SK-N-SH (cell line): ENCODE results near the gene GABRG3. TPM values are rescaled to one million over a fixed set of nuclear protein-coding genes. Genes with fewer than 3 reads are reported as not detected.

Source experiments
- CTCF ChIA-PET: fragments of 300-600, 350-600 bp; formaldehyde crosslinking; extraction: SDS; loops from one replicate; lab custom pipeline; 2021; lab: Yijun Ruan, JAX
- POLR2A ChIA-PET: fragments of 350-600 bp; sonication (Branson Sonifier 250); formaldehyde crosslinking; extraction: SDS; loops from one replicate; lab custom pipeline; 2020; ENCODE audit warnings: antibody characterized with exemption, inconsistent platforms; lab: Yijun Ruan, JAX
- DNase-seq: peaks from one replicate; pipeline ENCODE4 v3.0.0; 2012
- H2AFZ ChIP-seq: fragments of 200-600 bp; sonication (generic); 2 replicates; pipeline ENCODE4 v1.8.1; 2016; ENCODE audit warnings: antibody characterized with exemption, mild to moderate bottlenecking, low read depth
- H3F3A ChIP-seq: fragments of 200-600 bp; sonication (generic); replicated peaks from 2 replicates; pipeline ENCODE3; 2016; ENCODE audit warnings: antibody characterized with exemption, mild to moderate bottlenecking; ENCODE audit not compliant: insufficient read depth
- H3K27ac ChIP-seq, 2 experiments: fragments of 200-500 bp in 1 of 2; fragments of 200-600 bp in 1 of 2; sonication (Bioruptor generic) in 1 of 2; sonication (generic), shearing (Covaris generic) in 1 of 2; 2 replicates each; pipeline versions ENCODE4 v1.5.1 to v1.6.1; 2014 to 2016; ENCODE audit warnings: low read depth in 2 of 2, inconsistent platforms in 1 of 2, low read length in 1 of 2, mild to moderate bottlenecking in 1 of 2, mixed read lengths in 1 of 2
- H3K27me3 ChIP-seq: fragments of 200-600 bp; sonication (generic), shearing (Covaris generic); 2 replicates; pipeline ENCODE4 v1.6.1; 2016; ENCODE audit warnings: mixed run types; ENCODE audit not compliant: insufficient read depth
- H3K36me3 ChIP-seq, 2 experiments: fragments of 200-500 bp in 1 of 2; fragments of 200-600 bp in 1 of 2; sonication (Bioruptor generic) in 1 of 2; sonication (generic) in 1 of 2; replicated peaks in 1 of 2; 2 replicates each; pipeline versions ENCODE3 to v1.5.1; 2014 to 2016; ENCODE audit warnings: low read length in 1 of 2, mild to moderate bottlenecking in 1 of 2; ENCODE audit not compliant: insufficient read depth in 2 of 2, control insufficient read depth in 1 of 2
- H3K4me1 ChIP-seq, 2 experiments: fragments of 200-500 bp in 1 of 2; fragments of 200-600 bp in 1 of 2; sonication (Bioruptor generic) in 1 of 2; sonication (generic), shearing (Covaris generic) in 1 of 2; 2 replicates each; pipeline versions ENCODE4 v1.5.1 to v1.6.1; 2014 to 2016; ENCODE audit warnings: low read depth in 1 of 2, low read length in 1 of 2, mixed run types in 1 of 2; ENCODE audit not compliant: insufficient read depth in 2 of 2, control insufficient read depth in 1 of 2
- H3K4me2 ChIP-seq: fragments of 200-600 bp; sonication (generic), shearing (Covaris generic); 2 replicates; pipeline ENCODE4 v1.6.1; 2017; ENCODE audit warnings: mixed run types
- H3K4me3 ChIP-seq, 2 experiments: fragments of 200-500 bp in 1 of 2; fragments of 200-600 bp in 1 of 2; sonication (Bioruptor generic) in 1 of 2; sonication (generic), shearing (Covaris generic) in 1 of 2; 2 replicates each; pipeline versions ENCODE4 v1.5.1 to v1.8.1; 2014 to 2016; ENCODE audit warnings: low read depth in 2 of 2, inconsistent platforms in 1 of 2, low read length in 1 of 2, mild to moderate bottlenecking in 1 of 2, mixed read lengths in 1 of 2, moderate library complexity in 1 of 2
- H3K79me2 ChIP-seq: fragments of 200-600 bp; sonication (generic); 2 replicates; pipeline ENCODE4 v1.8.1; 2017; ENCODE audit warnings: mild to moderate bottlenecking; ENCODE audit not compliant: insufficient read depth
- H3K9ac ChIP-seq: fragments of 200-600 bp; sonication (generic); 2 replicates; pipeline ENCODE4 v1.6.1; 2017; ENCODE audit warnings: mixed run types
- H3K9me2 ChIP-seq: fragments of 200-600 bp; sonication (generic); 2 replicates; pipeline ENCODE4 v1.6.1; 2017; ENCODE audit warnings: mixed run types
- H3K9me3 ChIP-seq: fragments of 200-600 bp; sonication (generic); 2 replicates; pipeline ENCODE4 v1.6.1; 2017; ENCODE audit warnings: mixed run types, mild to moderate bottlenecking, moderate library complexity
- H4K20me1 ChIP-seq: fragments of 200-600 bp; sonication (generic); 2 replicates; pipeline ENCODE4 v1.6.1; 2017; ENCODE audit warnings: mild to moderate bottlenecking, mixed run types; ENCODE audit not compliant: insufficient read depth
- FOSL2 ChIP-seq: IDR thresholded peaks from 2 replicates; pipeline ENCODE4 v1.4.0; 2012; ENCODE audit warnings: low read depth, mild to moderate bottlenecking, moderate library complexity, borderline replicate concordance
- IRF3 ChIP-seq: fragments of 150-350 bp; IDR thresholded peaks from 2 replicates; pipeline ENCODE4 v1.6.1; 2016; ENCODE audit warnings: mild to moderate bottlenecking, low read depth, low read length
- MAX ChIP-seq: IDR thresholded peaks from 2 replicates; pipeline ENCODE4 v1.4.0; 2012; ENCODE audit warnings: low read depth
- MXI1 ChIP-seq: IDR thresholded peaks from 2 replicates; pipeline ENCODE4 v1.6.1; 2012; ENCODE audit warnings: mild to moderate bottlenecking, low read depth, low read length, improper control_type of control experiment
- NFIC ChIP-seq: IDR thresholded peaks from 2 replicates; pipeline ENCODE4 v1.4.0; 2012; ENCODE audit warnings: borderline replicate concordance
- NRF1 ChIP-seq: IDR thresholded peaks from 2 replicates; pipeline ENCODE4 v1.6.1; 2012; ENCODE audit warnings: low read depth, mild to moderate bottlenecking, low read length
- PBX3 ChIP-seq: IDR thresholded peaks from 2 replicates; pipeline ENCODE4; 2012
- POLR2AphosphoS5 ChIP-seq: IDR thresholded peaks from 2 replicates; pipeline ENCODE4 v1.6.1; 2012; ENCODE audit warnings: low read depth, low read length
- RCOR1 ChIP-seq: fragments of 150-350 bp; IDR thresholded peaks from 2 replicates; pipeline ENCODE4 v1.6.1; 2017; ENCODE audit warnings: antibody characterized with exemption, low read length
- RXRA ChIP-seq: IDR thresholded peaks from 2 replicates; pipeline ENCODE4 v1.4.0; 2012; ENCODE audit warnings: low read depth, mild to moderate bottlenecking, borderline replicate concordance
- SIN3A ChIP-seq: IDR thresholded peaks from 2 replicates; pipeline ENCODE4 v1.6.1; 2012; ENCODE audit warnings: low read depth, mild to moderate bottlenecking, low read length, moderate library complexity, borderline replicate concordance
- TCF12 ChIP-seq: IDR thresholded peaks from 2 replicates; pipeline ENCODE4 v1.4.0; 2012
- TEAD4 ChIP-seq: IDR thresholded peaks from 2 replicates; pipeline ENCODE4 v1.4.0; 2012; ENCODE audit warnings: mild to moderate bottlenecking, borderline replicate concordance; ENCODE audit not compliant: insufficient read depth
- USF1 ChIP-seq: IDR thresholded peaks from 2 replicates; pipeline ENCODE4 v1.4.0; 2012; ENCODE audit warnings: low read depth, borderline replicate concordance
- USF2 ChIP-seq: fragments of 150-350 bp; IDR thresholded peaks from 2 replicates; pipeline ENCODE4 v1.6.1; 2017; ENCODE audit warnings: antibody characterized with exemption, low read length, low read depth, borderline replicate concordance
- YY1 ChIP-seq: IDR thresholded peaks from 2 replicates; pipeline ENCODE4 v1.4.0; 2012; ENCODE audit warnings: low read depth, mild to moderate bottlenecking
- ZBTB33 ChIP-seq: IDR thresholded peaks from 2 replicates; pipeline ENCODE4 v1.4.0; 2012; ENCODE audit warnings: low read depth, borderline replicate concordance
- WGBS: methylation state at CpG from one replicate; pipeline ENCODE4 v1.1.6; 2017; ENCODE audit warnings: low lambda C conversion rate; 5-methylcytosine and 5-hydroxymethylcytosine counted together
- polyA plus RNA-seq, 3 experiments: library from polyadenylated mRNA; depleted of rRNA; stranded (reverse); fragments of >200 nt; gene quantifications; 2 replicates each; pipeline ENCODE4 v1.2.3, GENCODE V29; 2012

GABRG3 gene
- polyA plus RNA-seq, 1 of the 3 experiments (the other 2 are of a cell fraction), result not detected

- no peak for TF ChIP-seq SIN3A
- no peak for TF ChIP-seq IRF3
- no peak for TF ChIP-seq POLR2AphosphoS5
- no peak for TF ChIP-seq NFIC
- no peak for TF ChIP-seq NRF1
- TF ChIP-seq, all 33 proteins: peak for 0
Observed at GRCh38 chr15:27065151-27065550, 94.2 kb downstream of the GABRG3 start (continued).

GRCh38 chr15:27065785-27066184, 94.8 kb downstream of the GABRG3 start:
- Histone ChIP-seq H3F3A (no peaks in the 10 kb centered on the region), H3K4me2 (no peak overlapping the region), H3K4me3 (no peak overlapping the region)
- TF ChIP-seq FOSL2 (no peak), PBX3 (no peak), TCF12 (no peak), YY1 (no peak), RCOR1 (no peak), RXRA (no peak), MAX (no peak), ZBTB33 (no peak)
- TF ChIP-seq, all 33 proteins: peak for 0
- POLR2A ChIA-PET, result no interaction called here
- Histone ChIP-seq H3K9me2 (no peaks in the 10 kb centered on the region), H3K79me2 (no peaks in the 10 kb centered on the region), H3K9ac (no peak overlapping the region), H4K20me1 (no peaks in the 10 kb centered on the region), H3K27me3 (no peaks in the 10 kb centered on the region), H2AFZ (no peak overlapping the region), H3K27ac (no peak overlapping the region), H3K36me3 (no peaks in the 10 kb centered on the region), H3K9me3 (no peaks in the 10 kb centered on the region), H3K4me1 (peaks cover 0 to 3% of the 10 kb centered on the region in 2 experiments; a peak in 1 of 4 replicates)
- DNase-seq, result no peak
- WGBS, result 35% methylated on average over 4 of the region's 4 CpGs
- CTCF ChIA-PET, result no interaction called here

GRCh38 chr15:27066446-27066845, 95.5 kb downstream of the GABRG3 start:
- Histone ChIP-seq H3K36me3 (no peaks in the 10 kb centered on the region), H3K9me3 (no peaks in the 10 kb centered on the region), H3K27me3 (no peaks in the 10 kb centered on the region), H3K4me1 (peaks cover 0 to 3% of the 10 kb centered on the region in 2 experiments; a peak in 1 of 4 replicates), H3K9ac (no peak overlapping the region), H3K79me2 (no peaks in the 10 kb centered on the region), H3F3A (no peaks in the 10 kb centered on the region), H4K20me1 (no peaks in the 10 kb centered on the region), H3K4me2 (no peak overlapping the region), H3K4me3 (no peak overlapping the region), H3K27ac (no peak overlapping the region), H2AFZ (no peak overlapping the region), H3K9me2 (no peaks in the 10 kb centered on the region)
- 59% methylated on average over 2 of the region's 2 CpGs for WGBS
- ChIA-PET POLR2A (no interaction called here), CTCF (no interaction called here)
- DNase-seq, result no peak
- TF ChIP-seq NRF1 (no peak), USF1 (no peak), ZBTB33 (no peak), MXI1 (no peak), RXRA (no peak), USF2 (no peak), TEAD4 (no peak)
